GM12872 (cell line): ENCODE results near the gene LYPD6.

ENCODE experiments used
- CTCF ChIP-seq: IDR thresholded peaks from 3 replicates; pipeline ENCODE4 v1.5.1; 2011; ENCODE audit warnings: low read depth, mild to moderate bottlenecking, low read length, moderate library complexity; ENCODE audit not compliant: insufficient read depth

LYPD6 gene

DNA sequence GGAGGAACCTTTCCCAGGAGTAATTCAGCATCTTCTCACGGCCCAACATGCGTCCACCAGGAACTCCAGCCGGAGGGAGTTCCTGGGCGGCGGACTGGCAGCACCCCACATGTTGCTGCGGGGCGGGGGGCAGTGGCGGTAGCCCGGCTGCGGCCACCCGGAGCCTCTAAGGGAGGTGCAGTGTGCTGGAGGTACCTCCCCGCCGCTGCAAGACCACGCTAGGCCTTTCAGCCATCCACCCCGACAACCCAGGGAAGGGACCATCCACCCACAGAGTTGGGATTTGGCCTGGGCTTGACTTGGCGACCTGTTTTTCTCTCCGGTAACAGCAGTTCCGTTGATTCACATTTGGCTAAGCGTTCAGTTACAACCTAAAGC, 625 bp downstream of the LYPD6 start:
- TF ChIP-seq CTCF, result no peak

DNA sequence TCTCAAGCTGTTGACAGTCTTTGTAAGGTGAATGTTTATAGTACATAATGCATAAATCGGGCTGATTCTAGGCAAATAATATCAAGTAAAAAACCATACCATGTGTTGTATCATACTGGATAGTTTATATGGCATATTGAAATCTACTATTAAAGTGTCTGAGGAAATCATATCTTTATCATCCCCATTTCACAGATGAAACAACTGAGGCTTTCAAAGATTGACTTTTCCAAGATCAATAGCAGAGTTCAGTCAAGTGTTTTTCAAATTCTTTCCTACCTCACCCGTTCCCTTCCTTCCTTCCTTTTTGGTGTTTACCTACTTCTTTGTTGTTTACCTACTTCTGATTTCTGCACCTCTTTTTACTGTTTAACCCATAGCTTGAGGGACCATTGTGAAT, 2.0 kb downstream of the LYPD6 start:
- TF ChIP-seq CTCF, result no peak

DNA sequence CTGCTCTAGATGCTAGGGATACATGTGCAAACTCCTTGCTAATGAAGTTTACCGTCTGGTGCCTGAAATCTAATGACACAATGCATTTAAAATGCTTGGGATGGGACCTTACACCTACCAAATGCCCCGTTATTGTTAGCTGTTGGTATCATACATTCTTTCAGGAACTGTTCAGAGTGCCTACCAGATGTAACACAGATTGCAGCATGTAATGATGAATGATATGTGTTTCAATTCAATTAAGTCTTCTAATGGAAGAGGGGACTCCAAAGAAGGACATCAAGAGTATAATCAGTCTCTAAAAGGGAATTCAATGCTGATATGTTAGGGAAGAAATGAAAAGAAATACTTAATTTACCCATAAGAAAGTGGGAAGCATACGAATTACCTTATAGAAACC, 3.2 kb downstream of the LYPD6 start:
- TF ChIP-seq CTCF, result no peak

GRCh38 chr2:149334156-149334555, 3.8 kb downstream of the LYPD6 start:
- TF ChIP-seq CTCF, result no peak

- TF ChIP-seq CTCF, result no peak
These were observed 8.9 kb downstream of the LYPD6 start for GRCh38 chr2:149339324-149339723.

GRCh38 chr2:149342509-149342908, 12.1 kb downstream of the LYPD6 start:
- no peak for TF ChIP-seq CTCF

DNA sequence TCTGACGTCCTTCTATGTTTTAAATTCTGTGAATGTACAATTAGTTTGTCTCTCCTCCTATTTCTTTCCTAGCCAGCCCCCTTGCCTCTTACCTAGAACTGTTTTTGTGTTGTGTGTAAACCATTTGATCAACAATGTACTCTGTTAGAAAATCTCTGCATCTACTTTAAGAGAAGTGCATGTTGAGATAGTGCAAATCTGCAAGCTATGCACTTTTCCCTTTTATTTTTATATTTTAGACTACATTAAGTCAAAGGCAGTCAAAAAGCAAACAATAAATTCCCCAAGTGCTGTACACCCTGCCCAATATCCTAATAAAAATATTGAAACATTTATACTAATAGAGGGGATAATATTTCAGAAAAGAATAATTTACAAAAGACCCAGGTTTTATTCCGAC, 13.7 kb downstream of the LYPD6 start:
- no peak for TF ChIP-seq CTCF

DNA sequence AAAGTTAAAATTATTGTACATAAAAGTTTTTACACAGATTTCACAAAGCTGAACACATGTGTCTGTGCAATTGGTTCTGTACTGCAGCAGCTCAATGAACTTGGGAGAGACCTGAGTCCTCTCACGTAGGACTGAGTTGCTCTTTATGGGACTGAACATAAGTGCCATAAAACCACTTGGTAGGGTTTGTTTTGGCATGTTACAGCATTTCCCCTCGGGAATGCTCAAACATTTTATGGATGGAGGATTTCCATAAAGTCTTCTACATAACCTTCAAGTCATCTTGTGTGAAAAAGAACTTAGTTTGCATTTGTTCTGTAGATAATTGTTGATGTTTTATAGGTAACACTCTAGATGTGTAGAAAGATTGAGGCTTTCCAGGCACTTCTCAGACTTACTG, 15.9 kb downstream of the LYPD6 start:
- no peak for TF ChIP-seq CTCF
